ENCODE results near the gene GSTA3. TPM values are rescaled to one million over a fixed set of nuclear protein-coding genes. Genes with fewer than 3 reads are reported as not detected.
A peak's percentile ranks its signal among the peaks of the same experiment; 100 is the strongest.

The GSTA3 gene
- total and polyA plus RNA-seq, 2 of the 13 experiments (the other 11 are each of a cell fraction or from before 2014, with no cell fraction given): not detected

DNA sequence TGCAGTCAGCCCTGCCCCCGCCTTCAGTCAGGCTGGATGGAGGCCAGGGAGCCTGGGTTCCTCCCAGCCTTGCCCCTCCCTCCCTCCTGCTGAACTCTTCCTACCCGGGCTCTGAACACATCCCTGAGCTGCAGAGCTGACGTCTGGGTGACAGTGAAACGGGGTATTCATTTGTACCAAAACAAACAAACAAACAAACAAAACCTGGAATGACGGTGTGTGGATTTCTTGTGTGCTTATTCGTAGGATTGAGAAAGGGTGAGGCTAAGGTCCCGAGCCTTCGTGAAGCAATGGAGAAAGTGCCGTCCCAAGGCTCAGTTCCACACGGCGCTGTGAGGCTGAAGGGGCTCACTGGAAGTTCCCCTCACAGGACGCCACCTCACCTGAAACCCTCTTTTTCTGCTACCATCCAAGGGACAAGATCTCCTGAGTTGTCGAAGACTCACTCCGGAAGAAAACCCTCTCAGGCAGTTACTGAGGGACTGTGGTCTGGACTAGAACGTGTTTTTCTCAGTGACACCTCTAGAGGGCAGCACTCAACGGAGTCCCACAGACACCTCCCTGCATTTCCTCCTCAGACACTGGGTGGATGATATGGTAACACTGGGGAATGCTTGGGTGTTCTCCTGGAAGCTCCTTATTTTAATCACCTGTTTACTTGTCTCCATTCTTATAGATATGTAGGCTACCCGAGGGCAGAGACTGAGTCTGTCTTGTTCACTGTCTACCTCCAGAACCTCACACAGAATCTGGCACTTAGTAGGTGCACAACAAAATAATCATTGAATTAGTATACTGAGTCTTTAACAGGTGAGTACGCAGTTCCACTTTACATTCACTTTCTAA, 27.3 kb downstream of the GSTA3 start (continued):
- peak; percentile 30; the same call in 1 of the 2 replicates for TF ChIP-seq BHLHE40 (IDR thresholded peaks at IDR 0.05; ENCODE audit: low read length)
- TF ChIP-seq, protein P1, sequence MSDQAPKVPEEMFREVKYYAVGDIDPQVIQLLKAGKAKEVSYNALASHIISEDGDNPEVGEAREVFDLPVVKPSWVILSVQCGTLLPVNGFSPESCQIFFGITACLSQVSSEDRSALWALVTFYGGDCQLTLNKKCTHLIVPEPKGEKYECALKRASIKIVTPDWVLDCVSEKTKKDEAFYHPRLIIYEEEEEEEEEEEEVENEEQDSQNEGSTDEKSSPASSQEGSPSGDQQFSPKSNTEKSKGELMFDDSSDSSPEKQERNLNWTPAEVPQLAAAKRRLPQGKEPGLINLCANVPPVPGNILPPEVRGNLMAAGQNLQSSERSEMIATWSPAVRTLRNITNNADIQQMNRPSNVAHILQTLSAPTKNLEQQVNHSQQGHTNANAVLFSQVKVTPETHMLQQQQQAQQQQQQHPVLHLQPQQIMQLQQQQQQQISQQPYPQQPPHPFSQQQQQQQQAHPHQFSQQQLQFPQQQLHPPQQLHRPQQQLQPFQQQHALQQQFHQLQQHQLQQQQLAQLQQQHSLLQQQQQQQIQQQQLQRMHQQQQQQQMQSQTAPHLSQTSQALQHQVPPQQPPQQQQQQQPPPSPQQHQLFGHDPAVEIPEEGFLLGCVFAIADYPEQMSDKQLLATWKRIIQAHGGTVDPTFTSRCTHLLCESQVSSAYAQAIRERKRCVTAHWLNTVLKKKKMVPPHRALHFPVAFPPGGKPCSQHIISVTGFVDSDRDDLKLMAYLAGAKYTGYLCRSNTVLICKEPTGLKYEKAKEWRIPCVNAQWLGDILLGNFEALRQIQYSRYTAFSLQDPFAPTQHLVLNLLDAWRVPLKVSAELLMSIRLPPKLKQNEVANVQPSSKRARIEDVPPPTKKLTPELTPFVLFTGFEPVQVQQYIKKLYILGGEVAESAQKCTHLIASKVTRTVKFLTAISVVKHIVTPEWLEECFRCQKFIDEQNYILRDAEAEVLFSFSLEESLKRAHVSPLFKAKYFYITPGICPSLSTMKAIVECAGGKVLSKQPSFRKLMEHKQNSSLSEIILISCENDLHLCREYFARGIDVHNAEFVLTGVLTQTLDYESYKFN (CRISPR knock-in tag; conservative IDR thresholded peaks at IDR 0.05): 0 out of 2 replicates have a peak, but pooled peaks have one; percentile 22

DNA sequence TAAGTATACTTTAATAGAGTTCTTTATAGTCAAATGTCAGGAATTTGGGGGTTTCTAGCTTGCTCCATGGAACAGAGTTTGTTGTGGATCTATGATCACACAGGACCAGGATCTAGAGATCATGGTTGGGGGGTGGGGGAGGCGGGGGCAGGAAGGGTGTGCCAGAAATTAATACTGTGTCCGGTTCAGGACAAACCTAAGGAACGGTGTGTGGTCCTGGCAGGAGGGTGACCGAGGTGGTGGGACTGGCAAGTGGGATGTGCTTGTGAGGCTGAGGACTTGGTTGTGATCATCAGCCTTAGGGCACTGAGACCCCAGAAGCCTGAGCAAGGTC, 27.9 kb downstream of the GSTA3 start:
- peak; percentile 58 for ATAC-seq
- WGBS (ENCODE audit: low lambda C conversion rate): 23% methylated on average over 4 of the region's 4 CpGs
- Histone ChIP-seq H3K9ac (ENCODE audit: insufficient read depth, low read depth, low read length) (no peak overlapping the region), H4K20me1 (ENCODE audit: insufficient read depth, low read length) (no peaks in the 10 kb centered on the region), H3K36me3 (replicated peaks in 1 of 2; ENCODE audit: control insufficient read depth in 1 of 2, insufficient read depth in 2 of 2, low read length in 2 of 2) (no peaks in the 10 kb centered on the region), H3K4me3 (replicated peaks in 1 of 3; ENCODE audit: insufficient read depth in 1 of 3, low read depth in 2 of 3, low read length in 3 of 3) (peak overlapping the region in 2 of 3 experiments; percentile 56 to 82; a peak in 2 of 6 replicates), H3K27ac (ENCODE audit: extremely low read length, insufficient read depth, low read length) (no peak overlapping the region), H2AFZ (ENCODE audit: low read length) (peak overlapping the region; percentile 100), H3K9me3 (ENCODE audit: low read length) (no peaks in the 10 kb centered on the region), H3K4me1 (ENCODE audit: insufficient read depth, low read length) (peaks cover 9% of the 10 kb centered on the region), H3K79me2 (ENCODE audit: insufficient read depth, low read length) (no peaks in the 10 kb centered on the region), H3K4me2 (ENCODE audit: low read depth, low read length) (peak overlapping the region; percentile 99), H3K27me3 (ENCODE audit: control insufficient read depth in 1 of 2, insufficient read depth in 2 of 2, low read length in 2 of 2) (peaks cover 0 to 12% of the 10 kb centered on the region in 2 experiments; a peak in 3 of 5 replicates)
- intact Hi-C loops (cut with micrococcal nuclease; ENCODE audit: unreplicated experiment): no loop called here
- in situ Hi-C loops (cut with HindIII; ENCODE audit: extremely low pct_ligation_motif_present, low pct_unique_long_range_greater_than_20kb): no loop called here
- no peak for FAIRE-seq
- BruUV-seq (replicated peaks): no TSS peak
- DNase-seq (ENCODE audit: low spot score): no peak
- CTCF ChIA-PET (ENCODE audit: low intra/inter-chr PET ratio, low total read pairs): interaction anchor here (0.7 to 1.6 kb wide), 3 partner anchors 42 to 157 kb away, joined by 3 to 5 read pairs (median 4); no protein-coding TSS in a partner anchor
- POLR2A ChIA-PET: no interaction called here
- TF ChIP-seq NFIB (CRISPR knock-in tag; IDR thresholded peaks at IDR 0.05; ENCODE audit: borderline replicate concordance) (no peak), PHF8 (CRISPR knock-in tag; IDR thresholded peaks at IDR 0.05) (no peak), ARNTL (CRISPR knock-in tag; IDR thresholded peaks at IDR 0.05) (no peak), CBX5 (CRISPR knock-in tag; IDR thresholded peaks at IDR 0.05; ENCODE audit: borderline replicate concordance) (no peak)
- TF ChIP-seq, protein P2, sequence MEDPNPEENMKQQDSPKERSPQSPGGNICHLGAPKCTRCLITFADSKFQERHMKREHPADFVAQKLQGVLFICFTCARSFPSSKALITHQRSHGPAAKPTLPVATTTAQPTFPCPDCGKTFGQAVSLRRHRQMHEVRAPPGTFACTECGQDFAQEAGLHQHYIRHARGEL (CRISPR knock-in tag; IDR thresholded peaks at IDR 0.05): no peak
- TF ChIP-seq, protein P3, sequence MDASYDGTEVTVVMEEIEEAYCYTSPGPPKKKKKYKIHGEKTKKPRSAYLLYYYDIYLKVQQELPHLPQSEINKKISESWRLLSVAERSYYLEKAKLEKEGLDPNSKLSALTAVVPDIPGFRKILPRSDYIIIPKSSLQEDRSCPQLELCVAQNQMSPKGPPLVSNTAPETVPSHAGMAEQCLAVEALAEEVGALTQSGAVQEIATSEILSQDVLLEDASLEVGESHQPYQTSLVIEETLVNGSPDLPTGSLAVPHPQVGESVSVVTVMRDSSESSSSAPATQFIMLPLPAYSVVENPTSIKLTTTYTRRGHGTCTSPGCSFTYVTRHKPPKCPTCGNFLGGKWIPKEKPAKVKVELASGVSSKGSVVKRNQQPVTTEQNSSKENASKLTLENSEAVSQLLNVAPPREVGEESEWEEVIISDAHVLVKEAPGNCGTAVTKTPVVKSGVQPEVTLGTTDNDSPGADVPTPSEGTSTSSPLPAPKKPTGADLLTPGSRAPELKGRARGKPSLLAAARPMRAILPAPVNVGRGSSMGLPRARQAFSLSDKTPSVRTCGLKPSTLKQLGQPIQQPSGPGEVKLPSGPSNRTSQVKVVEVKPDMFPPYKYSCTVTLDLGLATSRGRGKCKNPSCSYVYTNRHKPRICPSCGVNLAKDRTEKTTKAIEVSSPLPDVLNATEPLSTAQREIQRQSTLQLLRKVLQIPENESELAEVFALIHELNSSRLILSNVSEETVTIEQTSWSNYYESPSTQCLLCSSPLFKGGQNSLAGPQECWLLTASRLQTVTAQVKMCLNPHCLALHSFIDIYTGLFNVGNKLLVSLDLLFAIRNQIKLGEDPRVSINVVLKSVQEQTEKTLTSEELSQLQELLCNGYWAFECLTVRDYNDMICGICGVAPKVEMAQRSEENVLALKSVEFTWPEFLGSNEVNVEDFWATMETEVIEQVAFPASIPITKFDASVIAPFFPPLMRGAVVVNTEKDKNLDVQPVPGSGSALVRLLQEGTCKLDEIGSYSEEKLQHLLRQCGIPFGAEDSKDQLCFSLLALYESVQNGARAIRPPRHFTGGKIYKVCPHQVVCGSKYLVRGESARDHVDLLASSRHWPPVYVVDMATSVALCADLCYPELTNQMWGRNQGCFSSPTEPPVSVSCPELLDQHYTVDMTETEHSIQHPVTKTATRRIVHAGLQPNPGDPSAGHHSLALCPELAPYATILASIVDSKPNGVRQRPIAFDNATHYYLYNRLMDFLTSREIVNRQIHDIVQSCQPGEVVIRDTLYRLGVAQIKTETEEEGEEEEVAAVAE (CRISPR knock-in tag; IDR thresholded peaks at IDR 0.05; ENCODE audit: borderline replicate concordance): no peak

All from HepG2 (cell line).